Central memory CD8-positive, alpha-beta T cell (primary cell): ENCODE measurements around the gene ST3GAL5.

Experiments used
- ATAC-seq: fragments of 150-1000 bp; cut with Tn5 transposase; replicated peaks from 2 replicates; pipeline ENCODE4 v1.10.0; 2022; ENCODE audit warnings: mild to moderate bottlenecking, moderate FRiP score, moderate number of reproducible peaks; ENCODE audit not compliant: poor library complexity, severe bottlenecking; ENCODE audit errors: extremely low read depth
- DNase-seq, 2 donors: peaks; one replicate each; pipeline ENCODE4 v3.0.0; 2021; ENCODE audit warnings: low spot score in 2 of 2
- H3K27ac Mint-ChIP-seq: one replicate; pipeline ENCODE4 v1.8.0; 2022; ENCODE audit warnings: low read depth, mild to moderate bottlenecking, moderate library complexity, mixed read lengths
- H3K27me3 Mint-ChIP-seq: one replicate; pipeline ENCODE4 v1.8.0; 2022; ENCODE audit warnings: mixed read lengths
- H3K36me3 Mint-ChIP-seq: one replicate; pipeline ENCODE4 v1.8.0; 2022; ENCODE audit warnings: mild to moderate bottlenecking, moderate library complexity, mixed read lengths; ENCODE audit not compliant: insufficient read depth
- H3K4me1 Mint-ChIP-seq: one replicate; pipeline ENCODE4 v1.8.0; 2022; ENCODE audit warnings: mixed read lengths
- H3K4me3 Mint-ChIP-seq: one replicate; pipeline ENCODE4 v1.8.0; 2022; ENCODE audit warnings: mild to moderate bottlenecking, moderate library complexity, mixed read lengths
- H3K9me3 Mint-ChIP-seq: one replicate; pipeline ENCODE4 v1.8.0; 2022; ENCODE audit warnings: mixed read lengths

The ST3GAL5 gene

GRCh38 chr2:85827879-85828569 lies 60.8 kb downstream of the ST3GAL5 start:
- DNase-seq (no peak), ATAC-seq (no peak)
- Mint-ChIP-seq H3K4me1 (peaks cover 16% of the 10 kb centered on the region), H3K27me3 (peaks cover 8% of the 10 kb centered on the region), H3K36me3 (peaks cover 2% of the 10 kb centered on the region), H3K9me3 (no peaks in the 10 kb centered on the region), H3K27ac (peak overlapping the region; percentile 69), H3K4me3 (peak overlapping the region; percentile 8)

DNA sequence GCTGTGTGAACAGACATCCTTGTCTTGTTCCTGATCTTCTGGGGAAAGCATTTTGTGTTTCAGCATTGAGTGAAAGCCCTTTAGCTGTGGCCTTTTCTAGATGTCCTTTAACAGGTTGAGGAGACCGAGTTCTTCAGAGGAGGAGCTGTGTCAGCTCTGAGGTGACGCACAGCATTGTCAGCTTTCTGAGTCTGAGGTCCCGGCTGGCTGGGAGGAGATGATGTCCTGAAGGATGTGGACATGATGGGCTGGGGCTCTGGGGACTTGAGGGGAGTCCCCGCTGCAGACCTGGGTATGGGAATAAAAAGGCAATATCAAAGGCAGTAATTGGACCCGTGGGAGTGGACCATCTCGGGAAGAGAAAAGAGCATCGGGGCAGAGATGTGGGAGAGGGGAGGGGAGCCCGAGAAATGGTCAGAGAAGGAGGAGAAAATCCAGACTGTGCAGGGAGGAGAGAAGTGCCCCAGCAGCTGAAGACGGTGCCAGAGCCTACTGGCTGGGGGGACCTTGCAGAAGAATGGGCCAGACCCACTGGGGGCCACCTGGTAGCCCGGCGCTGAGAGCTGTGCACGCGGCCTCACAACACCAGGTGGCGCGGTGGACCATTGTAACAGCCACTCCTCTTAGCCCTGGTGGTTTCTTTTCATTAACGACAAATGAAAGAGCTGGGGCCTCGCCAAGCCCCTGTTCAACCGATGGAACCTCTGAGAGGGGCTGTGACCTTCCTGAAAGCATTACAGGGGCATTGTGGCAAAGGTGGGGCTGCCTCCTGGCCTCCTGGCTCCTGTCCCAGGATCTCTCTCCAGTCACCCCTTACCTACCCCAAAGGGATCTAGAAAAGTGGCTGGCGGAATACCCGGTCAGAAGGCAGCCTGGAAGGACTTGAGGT lies 61.6 kb downstream of the ST3GAL5 start:
- Mint-ChIP-seq H3K4me1 (peaks cover 16% of the 10 kb centered on the region), H3K9me3 (no peaks in the 10 kb centered on the region), H3K36me3 (peaks cover 2% of the 10 kb centered on the region), H3K4me3 (peak overlapping the region; percentile 8), H3K27me3 (peaks cover 8% of the 10 kb centered on the region), H3K27ac (peak overlapping the region; percentile 69)
- peak; percentile 73 to 79 for DNase-seq
- ATAC-seq: peak; percentile 96

- DNase-seq (no peak), ATAC-seq (no peak)
- Mint-ChIP-seq H3K9me3 (no peaks in the 10 kb centered on the region), H3K4me1 (peaks cover 16% of the 10 kb centered on the region), H3K4me3 (no peak overlapping the region), H3K27me3 (peaks cover 30% of the 10 kb centered on the region), H3K27ac (no peak overlapping the region), H3K36me3 (peaks cover 2% of the 10 kb centered on the region)
Measured at GRCh38 chr2:85823951-85824350, 64.8 kb downstream of the ST3GAL5 start.

DNA sequence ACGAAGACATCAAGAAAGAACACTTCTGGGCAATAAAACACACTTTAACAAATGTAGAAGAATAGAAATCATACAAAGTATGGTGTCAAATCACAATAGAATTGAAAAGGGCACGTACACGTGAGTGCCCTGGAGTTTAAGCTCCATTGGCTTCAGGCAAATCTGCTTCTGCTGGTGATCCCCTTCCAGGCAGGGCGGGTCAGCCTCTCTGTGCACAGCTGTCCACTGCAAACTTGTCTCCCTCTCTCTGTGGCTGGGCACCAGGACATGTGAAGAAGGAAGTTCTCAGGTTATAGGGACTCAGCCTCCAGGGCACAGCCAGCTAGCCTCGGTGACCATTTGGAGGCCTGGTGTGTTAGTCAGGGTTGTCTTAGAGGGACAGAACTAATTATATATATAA lies 66.0 kb downstream of the ST3GAL5 start:
- Mint-ChIP-seq H3K27ac (no peak overlapping the region), H3K4me1 (peaks cover 10% of the 10 kb centered on the region), H3K27me3 (peaks cover 35% of the 10 kb centered on the region), H3K9me3 (no peaks in the 10 kb centered on the region), H3K4me3 (no peak overlapping the region), H3K36me3 (peaks cover 2% of the 10 kb centered on the region)
- no peak for ATAC-seq
- DNase-seq: no peak

GRCh38 chr2:85819811-85820510 lies 68.8 kb downstream of the ST3GAL5 start:
- H3K27me3 Mint-ChIP-seq: peaks cover 34% of the 10 kb centered on the region
- DNase-seq (no peak), ATAC-seq (no peak)
- H3K36me3 Mint-ChIP-seq: no peaks in the 10 kb centered on the region
- H3K9me3 Mint-ChIP-seq: no peaks in the 10 kb centered on the region
- no peak overlapping the region for H3K27ac Mint-ChIP-seq
- no peak overlapping the region for H3K4me3 Mint-ChIP-seq
- H3K4me1 Mint-ChIP-seq: no peaks in the 10 kb centered on the region

GRCh38 chr2:85814802-85815550 lies 73.8 kb downstream of the ST3GAL5 start:
- peaks cover 4% of the 10 kb centered on the region for H3K36me3 Mint-ChIP-seq
- no peak for DNase-seq
- no peaks in the 10 kb centered on the region for H3K4me1 Mint-ChIP-seq
- no peaks in the 10 kb centered on the region for H3K9me3 Mint-ChIP-seq
- no peak for ATAC-seq
- H3K27ac Mint-ChIP-seq: no peak overlapping the region
- H3K4me3 Mint-ChIP-seq: no peak overlapping the region
- peaks cover 18% of the 10 kb centered on the region for H3K27me3 Mint-ChIP-seq

- H3K27me3 Mint-ChIP-seq: peaks cover 13% of the 10 kb centered on the region
- peaks cover 4% of the 10 kb centered on the region for H3K36me3 Mint-ChIP-seq
- no peak overlapping the region for H3K4me3 Mint-ChIP-seq
- no peaks in the 10 kb centered on the region for H3K4me1 Mint-ChIP-seq
- no peaks in the 10 kb centered on the region for H3K9me3 Mint-ChIP-seq
- H3K27ac Mint-ChIP-seq: no peak overlapping the region
- ATAC-seq: peak; percentile 65
- DNase-seq: peak; percentile 61 to 76
Measured at GRCh38 chr2:85813982-85814801, 74.6 kb downstream of the ST3GAL5 start.

DNA sequence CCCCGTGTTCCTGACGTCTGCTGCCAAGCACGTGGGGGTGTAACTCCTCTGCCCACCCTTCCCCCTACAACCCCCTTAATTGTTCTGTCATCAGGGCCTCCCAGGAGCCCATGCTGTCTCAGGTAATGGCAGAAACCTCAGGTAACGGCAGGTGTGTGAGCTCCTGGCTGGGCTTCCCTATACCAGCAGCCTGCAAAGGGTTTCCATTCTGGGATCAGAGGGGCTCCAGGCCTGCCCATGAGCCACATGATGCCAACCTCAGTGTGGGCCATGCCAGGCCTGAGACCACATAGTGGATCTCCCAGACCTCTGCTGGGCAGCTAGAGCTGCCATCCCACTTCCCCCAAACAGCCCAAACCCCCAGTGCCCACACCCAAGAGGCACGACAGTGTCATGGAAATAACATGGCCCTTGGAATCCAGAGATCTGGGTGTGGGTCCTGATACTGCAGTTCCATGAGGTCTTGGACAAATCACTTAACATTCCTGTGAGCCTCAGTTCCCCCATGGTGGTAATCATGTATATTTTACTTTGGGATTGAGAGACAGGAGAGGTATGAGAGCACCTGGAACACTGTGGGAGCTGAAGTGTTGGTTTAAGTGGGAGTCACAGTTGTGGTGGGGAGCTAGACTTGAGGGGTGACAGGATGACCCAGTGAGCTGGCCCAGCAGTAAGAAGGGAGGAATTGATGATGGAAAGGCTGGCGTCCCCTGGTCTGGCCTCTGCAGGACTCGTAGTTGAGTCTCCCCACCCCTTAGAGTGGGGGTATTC lies 75.4 kb downstream of the ST3GAL5 start:
- peaks cover 13% of the 10 kb centered on the region for H3K27me3 Mint-ChIP-seq
- H3K36me3 Mint-ChIP-seq: peaks cover 4% of the 10 kb centered on the region
- no peaks in the 10 kb centered on the region for H3K9me3 Mint-ChIP-seq
- no peak overlapping the region for H3K4me3 Mint-ChIP-seq
- DNase-seq: peak in 1 of 2 donors; percentile 8
- no peak overlapping the region for H3K27ac Mint-ChIP-seq
- ATAC-seq: no peak
- H3K4me1 Mint-ChIP-seq: no peaks in the 10 kb centered on the region

- ATAC-seq: no peak
- Mint-ChIP-seq H3K27me3 (peaks cover 2% of the 10 kb centered on the region), H3K4me1 (no peaks in the 10 kb centered on the region), H3K27ac (no peak overlapping the region), H3K9me3 (no peaks in the 10 kb centered on the region), H3K36me3 (peaks cover 4% of the 10 kb centered on the region), H3K4me3 (no peak overlapping the region)
- peak in 1 of 2 donors; percentile 6 for DNase-seq
Measured at GRCh38 chr2:85812094-85812735, 76.6 kb downstream of the ST3GAL5 start.

DNA sequence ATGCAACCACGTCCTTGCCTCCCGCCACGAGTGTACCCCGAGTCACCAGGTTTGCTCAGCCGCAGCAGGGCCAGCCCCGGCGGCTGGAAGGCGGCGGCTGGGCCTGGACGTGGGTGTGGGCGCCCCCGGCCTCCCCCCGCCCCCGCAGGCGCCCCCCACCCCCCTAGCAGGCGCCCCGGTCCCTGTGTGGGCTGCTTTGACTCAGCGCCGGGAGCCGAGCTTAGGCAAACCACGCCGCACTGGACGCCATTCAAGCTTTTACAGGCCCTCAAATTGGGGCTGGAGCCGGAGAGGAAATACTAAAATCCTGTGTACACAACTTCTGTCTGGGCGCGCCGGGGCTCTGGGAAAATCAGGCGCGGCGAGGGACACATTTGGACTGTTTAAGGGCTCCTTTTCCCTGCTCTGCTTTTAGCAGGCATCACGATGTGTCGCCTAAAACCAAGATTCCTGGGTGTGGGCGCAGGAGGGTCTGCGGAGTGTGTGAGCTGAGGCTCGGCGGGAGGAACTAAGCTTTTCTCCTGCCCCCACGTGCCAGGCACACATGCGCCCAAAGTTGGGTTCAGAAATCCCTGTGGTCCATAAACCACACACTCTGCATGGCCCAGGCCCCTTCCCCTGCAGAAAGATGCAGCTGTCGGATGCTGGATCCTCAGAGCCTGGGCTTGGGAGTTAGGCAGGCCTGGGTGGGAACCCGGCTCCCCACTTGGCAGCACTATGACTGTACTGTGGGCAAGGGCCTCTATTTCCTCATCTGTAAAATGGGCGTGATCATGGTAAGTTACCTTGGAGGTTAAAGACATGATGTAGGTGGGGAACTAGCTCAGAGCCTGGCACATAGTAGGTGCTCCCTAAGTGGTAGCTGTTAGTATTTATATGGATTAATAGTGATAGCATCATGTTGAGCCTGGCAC lies 77.4 kb downstream of the ST3GAL5 start:
- H3K4me3 Mint-ChIP-seq: no peak overlapping the region
- H3K4me1 Mint-ChIP-seq: no peaks in the 10 kb centered on the region
- no peaks in the 10 kb centered on the region for H3K9me3 Mint-ChIP-seq
- no peak overlapping the region for H3K27ac Mint-ChIP-seq
- ATAC-seq (no peak), DNase-seq (peak; percentile 6)
- peaks cover 4% of the 10 kb centered on the region for H3K36me3 Mint-ChIP-seq
- H3K27me3 Mint-ChIP-seq: no peaks in the 10 kb centered on the region
